Posterior cingulate gyrus (tissue), 11 donors: ENCODE results near the gene NOP10.

Experiments
- DNase-seq, 10 donors: peaks; one replicate each; pipeline versions ENCODE4 v3.0.0 to v3.0.0-alpha.2; 2020 to 2021; ENCODE audit warnings: mixed read lengths in 3 of 10
- intact Hi-C: fragments of 100-400 bp; cut with DNase I; formaldehyde crosslinking; loops from one replicate; pipeline ENCODE4 v1.15.1; 2023

The NOP10 gene

GRCh38 chr15:34336231-34336990 is 6.5 kb downstream of the NOP10 start:
- intact Hi-C loops = no loop called here

GRCh38 chr15:34335176-34336032 is 7.5 kb downstream of the NOP10 start:
- no peak for DNase-seq
- intact Hi-C loops = no loop called here

More at GRCh38 chr15:34336231-34336990, 6.5 kb downstream of the NOP10 start:
- DNase-seq = peak in 1 of 10 donors; percentile 67

GRCh38 chr15:34334672-34335071 is 8.3 kb downstream of the NOP10 start:
- intact Hi-C loops = no loop called here
- DNase-seq = no peak

DNA sequence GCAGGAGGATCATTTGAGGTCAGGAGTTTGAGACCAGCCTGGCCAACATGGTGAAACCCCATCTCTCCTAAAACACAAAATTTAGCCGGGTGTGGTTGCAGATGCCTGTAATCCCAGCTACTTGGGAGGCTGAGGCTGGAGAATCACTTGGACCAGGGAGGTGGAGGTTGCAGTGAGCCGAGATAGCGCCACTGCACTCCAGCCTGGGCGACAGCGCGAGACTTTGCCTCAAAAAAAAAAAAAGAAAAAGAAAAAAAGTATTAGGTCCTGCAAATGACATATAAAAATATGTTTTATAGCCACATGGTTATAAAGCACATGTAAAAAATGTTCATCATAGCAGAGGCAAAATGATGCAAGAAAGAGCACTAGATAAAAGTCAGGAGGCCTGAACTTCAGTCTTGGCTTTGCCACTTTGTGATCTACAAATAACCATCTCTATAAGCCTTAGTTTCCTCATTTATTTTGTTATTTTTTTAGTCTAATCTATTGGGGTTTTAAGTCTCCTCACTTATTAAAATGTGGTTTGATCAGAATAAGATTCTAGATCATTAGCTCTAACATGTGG is 10.3 kb downstream of the NOP10 start:
- intact Hi-C loops = no loop called here
- no peak for DNase-seq

DNA sequence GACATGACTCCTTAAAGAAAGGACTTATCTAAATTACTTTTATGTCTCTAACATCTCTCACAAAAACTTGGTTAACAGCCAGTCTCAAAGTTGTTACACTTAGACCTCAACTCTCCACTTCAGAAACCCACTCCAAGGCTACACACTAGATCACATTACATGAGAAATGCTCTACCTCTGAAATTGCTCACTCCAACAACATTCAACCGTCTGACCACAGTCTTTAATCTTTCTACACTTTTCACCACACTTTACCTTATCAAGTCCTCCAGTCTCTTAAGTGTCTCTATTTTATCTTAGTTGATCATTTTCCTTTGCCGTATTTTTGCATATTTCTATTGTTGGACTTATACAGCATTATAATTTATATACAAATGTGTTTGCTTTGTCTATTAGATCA is 11.1 kb downstream of the NOP10 start:
- intact Hi-C loops = no loop called here
- no peak for DNase-seq

- intact Hi-C loops = no loop called here
Observed at GRCh38 chr15:34330279-34330678, 12.7 kb downstream of the NOP10 start.

GRCh38 chr15:34329006-34329405 is 13.9 kb downstream of the NOP10 start:
- no peak for DNase-seq
- intact Hi-C loops = no loop called here

More at GRCh38 chr15:34330279-34330678, 12.7 kb downstream of the NOP10 start:
- no peak for DNase-seq

GRCh38 chr15:34327906-34328305 is 15.0 kb downstream of the NOP10 start:
- no peak for DNase-seq
- intact Hi-C loops = no loop called here

DNA sequence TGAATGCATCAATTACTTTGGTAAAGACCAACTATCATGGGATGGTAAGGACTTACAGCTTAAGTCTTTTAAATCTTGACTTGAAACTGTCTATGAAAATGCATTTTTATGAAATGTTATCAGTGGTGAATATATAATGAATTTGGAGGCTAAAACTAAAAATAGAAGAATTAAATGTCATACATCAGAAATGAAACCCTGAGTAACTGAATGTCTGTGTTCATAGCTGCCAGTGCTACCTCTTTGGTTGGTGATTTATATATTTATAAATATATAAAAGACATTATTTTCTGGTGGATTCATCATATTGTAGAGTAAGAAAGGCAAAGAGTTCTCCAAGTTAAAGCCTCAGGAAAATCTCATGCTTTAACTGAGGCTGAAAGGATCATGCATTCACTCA is 17.6 kb downstream of the NOP10 start:
- DNase-seq = no peak
- intact Hi-C loops = no loop called here

GRCh38 chr15:34324933-34325332 is 18.0 kb downstream of the NOP10 start:
- intact Hi-C loops = no loop called here
- DNase-seq = no peak

- intact Hi-C loops = no loop called here
- DNase-seq = no peak
Observed at GRCh38 chr15:34323217-34323616, 19.7 kb downstream of the NOP10 start.

DNA sequence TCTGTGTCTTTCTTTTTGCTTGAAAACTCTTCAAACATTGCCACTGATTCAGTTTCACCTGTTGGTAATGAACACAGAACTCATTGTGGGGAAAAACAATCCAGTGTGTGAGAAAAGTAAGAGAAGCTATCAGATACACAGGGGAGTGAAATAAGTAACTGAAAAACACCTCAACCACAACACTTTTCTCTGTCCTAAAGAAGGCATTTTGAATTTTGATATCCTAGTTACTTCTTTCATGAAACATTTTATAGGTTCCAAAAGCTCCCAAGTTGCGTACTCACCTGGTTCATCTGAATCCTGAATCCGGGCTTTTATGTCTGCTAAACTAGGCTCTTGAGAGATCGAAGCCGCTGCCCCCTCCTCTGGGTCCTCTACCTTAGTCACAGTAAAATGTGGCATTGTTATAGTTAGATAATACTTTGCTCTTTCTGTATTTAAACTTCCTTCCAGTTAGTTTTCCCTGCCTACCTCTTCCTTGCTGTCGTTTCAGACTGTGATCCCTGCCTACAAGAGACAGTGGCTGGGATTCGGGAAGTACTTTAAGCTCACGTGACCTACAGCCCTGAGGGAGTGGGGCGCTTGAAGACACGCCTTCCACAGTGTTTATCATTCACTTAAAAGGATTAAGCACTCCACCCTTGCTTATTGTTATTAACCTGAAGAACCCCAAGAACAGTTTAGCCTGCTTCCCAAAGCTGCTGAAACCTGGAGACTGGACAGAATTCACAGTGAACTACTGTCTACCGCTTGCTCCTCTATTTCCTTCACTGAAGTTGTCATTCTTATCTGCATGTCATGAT is 24.5 kb downstream of the NOP10 start:
- intact Hi-C loops = no loop called here
- no peak for DNase-seq

DNA sequence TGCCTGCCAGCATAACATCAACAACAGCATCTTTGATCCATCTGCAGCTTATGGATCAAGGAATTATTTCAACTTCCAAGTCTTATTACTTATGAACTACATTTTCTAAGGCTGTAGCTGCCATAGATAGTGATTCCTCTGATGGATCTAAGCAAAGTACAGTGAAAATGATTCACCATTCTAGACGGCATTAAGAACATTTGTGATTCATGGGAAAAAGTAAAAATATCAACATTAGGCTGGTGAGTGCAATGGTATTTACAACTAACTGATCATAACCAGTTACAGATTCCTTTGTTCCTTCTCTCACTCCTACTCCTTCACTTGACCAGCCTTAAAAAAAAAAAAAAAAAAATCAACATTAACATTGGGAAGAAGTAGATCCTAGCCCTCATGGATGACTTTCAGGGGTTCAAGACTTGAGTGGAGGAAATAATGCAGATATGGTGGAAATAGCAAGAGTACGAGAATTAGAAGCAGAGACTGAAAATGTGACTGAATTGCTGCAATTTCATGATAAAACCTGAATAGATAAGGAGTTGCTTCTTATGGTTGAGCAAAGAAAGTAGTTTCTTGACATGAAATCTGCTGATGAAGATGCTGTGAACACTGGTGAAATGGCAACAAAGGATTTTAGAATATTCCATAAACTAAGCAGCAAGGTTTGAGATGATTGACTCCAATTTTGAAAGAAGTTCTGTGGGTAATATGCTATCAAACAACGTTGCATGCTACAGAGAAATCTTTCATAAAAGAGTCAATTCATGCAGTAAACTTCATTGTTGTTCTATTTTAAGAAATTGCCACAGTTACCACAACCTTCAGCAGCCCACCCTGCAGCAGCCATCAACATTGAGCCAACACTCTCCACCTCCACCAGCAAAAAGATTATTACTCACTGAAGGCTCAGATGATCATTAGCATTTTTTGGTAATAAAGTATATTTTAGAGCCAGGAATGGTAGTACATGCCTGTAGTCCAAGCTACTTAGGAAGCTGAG is 28.1 kb downstream of the NOP10 start:
- DNase-seq = no peak
- intact Hi-C loops = no loop called here

GRCh38 chr15:34311563-34311962 is 31.4 kb downstream of the NOP10 start:
- DNase-seq = no peak
- intact Hi-C loops = no loop called here

GRCh38 chr15:34304613-34305012 is 38.3 kb downstream of the NOP10 start:
- intact Hi-C loops = no loop called here
- DNase-seq = no peak

- intact Hi-C loops = no loop called here
- DNase-seq = no peak
Observed at GRCh38 chr15:34301058-34301457, 41.9 kb downstream of the NOP10 start.

DNA sequence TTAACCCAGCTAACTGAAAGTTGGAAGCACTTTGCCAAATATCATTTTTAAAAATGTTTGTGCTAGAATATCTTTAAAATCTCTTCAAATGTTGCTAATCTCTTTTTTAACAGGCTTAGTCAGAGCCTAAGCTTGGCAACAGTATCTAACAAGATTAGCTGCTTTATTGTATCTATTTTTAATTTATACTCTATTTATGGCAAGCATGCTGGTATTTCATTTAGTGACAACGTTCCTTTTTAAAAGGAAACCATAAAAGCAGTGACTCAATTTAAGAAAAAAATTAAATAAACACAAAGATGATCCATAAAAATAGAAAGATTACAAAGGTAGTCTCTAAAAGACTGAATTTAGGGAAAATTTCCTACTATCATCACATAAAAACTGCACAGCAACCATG is 45.9 kb downstream of the NOP10 start:
- intact Hi-C loops = no loop called here
- DNase-seq = no peak

DNA sequence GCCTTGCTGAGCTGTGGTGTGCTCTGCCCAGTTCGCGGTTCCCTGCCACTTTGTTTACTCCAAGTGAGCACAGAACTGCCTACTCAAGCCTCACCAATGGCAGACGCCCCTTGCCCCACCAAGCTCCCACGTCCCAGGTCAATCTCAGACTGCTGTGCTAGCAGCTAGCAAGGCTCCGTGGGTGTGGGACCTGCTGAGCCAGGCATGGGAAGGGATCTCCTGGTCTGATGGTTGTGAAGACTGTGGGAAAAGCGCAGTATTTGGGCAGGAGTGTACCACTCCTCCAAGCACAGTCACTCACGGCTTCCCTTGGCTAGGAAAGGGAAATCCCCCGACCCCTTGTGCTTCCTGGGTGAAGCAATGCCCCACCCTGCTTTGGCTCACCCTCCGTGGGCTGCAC is 50.3 kb downstream of the NOP10 start:
- intact Hi-C loops = no loop called here
- DNase-seq = peak in 1 of 10 donors; percentile 62
